Tibial artery (tissue), 4 donors: Measurements from ENCODE around the gene BTLA.
"Not testable (repeated sequence)": the region's sequence is repeated elsewhere in the genome, so short reads cannot be mapped to it uniquely, and the experiment has no call there.

Experiments used
- DNase-seq, 2 donors: peaks; one replicate each; pipeline ENCODE4 v3.0.0-alpha.2; 2019
- H3K27ac ChIP-seq, 2 donors: fragments of 200-600 bp; sonication (generic) in 1 of 2; 1 replicate in 1 of 2; 2 replicates in 1 of 2; pipeline ENCODE4 v1.5.1; 2018 to 2019; ENCODE audit warnings: mild to moderate bottlenecking in 1 of 2
- H3K27me3 ChIP-seq, 2 donors: fragments of 200-600 bp; sonication (generic) in 1 of 2; one replicate each; pipeline versions ENCODE4 v1.5.1 to v1.6.0; 2016 to 2019
- H3K36me3 ChIP-seq, 3 donors: fragments of 200-600 bp; sonication (generic) in 2 of 3; one replicate each; pipeline ENCODE4 v1.5.1; 2016 to 2019; ENCODE audit warnings: mild to moderate bottlenecking in 2 of 3
- H3K4me1 ChIP-seq, 4 donors: fragments of 200-600 bp; sonication (generic) in 2 of 4; 1 replicate in 3 of 4; 2 replicates in 1 of 4; pipeline ENCODE4 v1.5.1; 2016 to 2019
- H3K4me3 ChIP-seq, 2 donors: fragments of 200-600 bp; sonication (generic) in 1 of 2; 1 replicate in 1 of 2; 2 replicates in 1 of 2; pipeline ENCODE4 v1.5.1; 2018 to 2019; ENCODE audit warnings: mild to moderate bottlenecking in 2 of 2
- H3K9me3 ChIP-seq, 3 donors: fragments of 200-600 bp; sonication (generic) in 1 of 3; one replicate each; pipeline ENCODE4 v1.5.1; 2016 to 2019
- intact Hi-C: fragments of 100-400 bp; cut with DNase I; formaldehyde crosslinking; loops from one replicate; pipeline ENCODE4 v1.15.0; 2023; ENCODE audit warnings: low total_unique reads
- TF ChIP-seq, protein P1 (sequence below), 2 experiments: fragments of 200-600 bp in 1 of 2; fragments of 450-650 bp in 1 of 2; IDR thresholded peaks; one replicate each; pipeline ENCODE4 v1.5.1; 2017 to 2019; ENCODE audit warnings: antibody characterized with exemption in 2 of 2, mild to moderate bottlenecking in 1 of 2, moderate library complexity in 1 of 2

BTLA gene

DNA sequence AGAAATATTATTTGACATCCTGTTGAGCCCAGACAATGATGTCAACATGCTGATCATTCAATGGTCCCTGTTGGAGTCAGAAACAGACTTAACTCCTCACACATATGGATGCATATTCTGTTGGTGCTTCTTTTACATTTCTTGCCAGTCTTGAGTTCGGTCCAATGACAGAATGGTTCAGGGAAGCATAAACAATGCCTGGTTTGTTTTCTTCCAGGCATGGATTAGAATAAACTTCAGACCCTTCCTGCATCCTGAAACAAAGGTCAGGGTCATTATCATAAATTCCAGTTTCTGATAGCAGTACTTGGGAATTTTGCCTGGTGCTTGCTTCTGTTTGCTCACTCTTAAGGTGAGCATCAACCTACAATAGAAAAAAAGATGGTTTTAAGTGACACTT is 33.3 kb downstream of the BTLA start:
- Histone ChIP-seq H3K9me3 (no peaks in the 10 kb centered on the region), H3K4me1 (peaks cover 0 to 37% (median 5%) of the 10 kb centered on the region in 4 donors), H3K27ac (no peak overlapping the region), H3K27me3 (no peaks in the 10 kb centered on the region), H3K36me3 (no peaks in the 10 kb centered on the region), H3K4me3 (no peak overlapping the region)
- intact Hi-C loops = no loop called here
- TF ChIP-seq, protein P1, sequence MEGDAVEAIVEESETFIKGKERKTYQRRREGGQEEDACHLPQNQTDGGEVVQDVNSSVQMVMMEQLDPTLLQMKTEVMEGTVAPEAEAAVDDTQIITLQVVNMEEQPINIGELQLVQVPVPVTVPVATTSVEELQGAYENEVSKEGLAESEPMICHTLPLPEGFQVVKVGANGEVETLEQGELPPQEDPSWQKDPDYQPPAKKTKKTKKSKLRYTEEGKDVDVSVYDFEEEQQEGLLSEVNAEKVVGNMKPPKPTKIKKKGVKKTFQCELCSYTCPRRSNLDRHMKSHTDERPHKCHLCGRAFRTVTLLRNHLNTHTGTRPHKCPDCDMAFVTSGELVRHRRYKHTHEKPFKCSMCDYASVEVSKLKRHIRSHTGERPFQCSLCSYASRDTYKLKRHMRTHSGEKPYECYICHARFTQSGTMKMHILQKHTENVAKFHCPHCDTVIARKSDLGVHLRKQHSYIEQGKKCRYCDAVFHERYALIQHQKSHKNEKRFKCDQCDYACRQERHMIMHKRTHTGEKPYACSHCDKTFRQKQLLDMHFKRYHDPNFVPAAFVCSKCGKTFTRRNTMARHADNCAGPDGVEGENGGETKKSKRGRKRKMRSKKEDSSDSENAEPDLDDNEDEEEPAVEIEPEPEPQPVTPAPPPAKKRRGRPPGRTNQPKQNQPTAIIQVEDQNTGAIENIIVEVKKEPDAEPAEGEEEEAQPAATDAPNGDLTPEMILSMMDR (IDR thresholded peaks at IDR 0.05) = no peak
- no peak for DNase-seq

DNA sequence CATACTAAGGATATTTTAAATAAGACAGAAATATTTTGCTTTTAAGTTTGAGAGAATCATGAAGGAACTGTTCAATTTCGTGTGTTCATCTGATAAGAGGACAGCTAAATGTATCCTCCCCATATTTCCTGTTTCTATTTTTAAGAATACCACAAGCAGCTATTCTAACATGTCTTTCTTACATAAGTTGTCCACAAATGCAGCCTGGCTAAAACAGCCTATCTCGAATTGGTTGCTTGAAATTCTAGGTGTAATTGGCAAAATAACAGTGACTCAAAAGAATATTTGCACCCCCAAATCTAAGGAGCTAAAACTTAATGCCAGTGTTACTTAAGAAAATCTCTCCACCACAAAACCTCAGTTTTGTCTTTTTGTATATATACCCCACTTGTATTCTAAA is 35.0 kb downstream of the BTLA start:
- H3K27ac ChIP-seq = no peak overlapping the region
- peaks cover 0 to 19% (median 5%) of the 10 kb centered on the region in 4 donors for H3K4me1 ChIP-seq
- no peak for DNase-seq
- no peaks in the 10 kb centered on the region for H3K27me3 ChIP-seq
- TF ChIP-seq, protein P1 (IDR thresholded peaks at IDR 0.05) = no peak
- no peaks in the 10 kb centered on the region for H3K36me3 ChIP-seq
- intact Hi-C loops = no loop called here
- H3K4me3 ChIP-seq = no peak overlapping the region
- no peaks in the 10 kb centered on the region for H3K9me3 ChIP-seq

DNA sequence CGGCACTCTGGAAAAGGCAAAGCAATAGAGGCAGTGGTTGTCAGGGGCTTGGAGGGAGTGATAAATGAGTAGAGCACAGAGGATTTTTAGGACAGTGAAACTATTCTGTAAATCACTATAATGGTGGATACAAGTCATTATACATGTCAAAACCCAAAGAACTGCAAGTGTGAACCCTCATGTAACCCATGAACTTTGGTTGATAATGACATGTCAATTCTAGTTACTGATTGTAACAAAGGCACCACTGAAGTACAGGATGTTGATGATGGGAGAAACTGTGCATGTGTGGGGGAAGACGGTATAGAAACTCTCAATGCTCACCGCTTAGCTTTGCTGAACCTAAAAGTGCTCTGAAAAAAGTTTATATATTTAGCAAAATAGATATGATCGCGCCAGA is 36.0 kb downstream of the BTLA start:
- Histone ChIP-seq H3K36me3 (no peaks in the 10 kb centered on the region), H3K27me3 (no peaks in the 10 kb centered on the region), H3K4me1 (peaks cover 0 to 11% (median 5%) of the 10 kb centered on the region in 4 donors), H3K4me3 (no peak overlapping the region), H3K9me3 (no peaks in the 10 kb centered on the region), H3K27ac (no peak overlapping the region)
- DNase-seq = no peak
- TF ChIP-seq, protein P1 (IDR thresholded peaks at IDR 0.05) = no peak
- intact Hi-C loops = no loop called here

DNA sequence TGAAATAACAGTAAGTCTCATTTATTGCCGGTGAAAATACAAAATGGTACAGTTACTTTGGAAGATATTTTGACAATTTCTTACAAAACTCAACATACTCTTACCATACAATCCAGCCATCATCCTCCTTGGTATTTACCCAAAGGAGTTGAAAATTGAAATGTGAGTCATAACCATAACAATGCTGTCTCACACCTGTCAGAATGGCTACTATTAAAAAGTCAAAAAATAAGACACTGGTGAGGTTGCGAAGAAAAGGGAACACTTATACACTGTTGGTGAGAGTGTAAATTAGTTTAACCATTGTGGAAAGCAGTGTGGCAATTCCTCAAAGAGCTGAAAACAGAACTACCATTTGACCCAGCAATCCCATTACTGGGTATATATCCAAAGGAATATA is 37.5 kb downstream of the BTLA start:
- DNase-seq, H3K4me3 ChIP-seq, H3K27ac ChIP-seq, intact Hi-C loops, H3K36me3 ChIP-seq, H3K4me1 ChIP-seq, H3K27me3 ChIP-seq, H3K9me3 ChIP-seq: not testable (repeated sequence)

DNA sequence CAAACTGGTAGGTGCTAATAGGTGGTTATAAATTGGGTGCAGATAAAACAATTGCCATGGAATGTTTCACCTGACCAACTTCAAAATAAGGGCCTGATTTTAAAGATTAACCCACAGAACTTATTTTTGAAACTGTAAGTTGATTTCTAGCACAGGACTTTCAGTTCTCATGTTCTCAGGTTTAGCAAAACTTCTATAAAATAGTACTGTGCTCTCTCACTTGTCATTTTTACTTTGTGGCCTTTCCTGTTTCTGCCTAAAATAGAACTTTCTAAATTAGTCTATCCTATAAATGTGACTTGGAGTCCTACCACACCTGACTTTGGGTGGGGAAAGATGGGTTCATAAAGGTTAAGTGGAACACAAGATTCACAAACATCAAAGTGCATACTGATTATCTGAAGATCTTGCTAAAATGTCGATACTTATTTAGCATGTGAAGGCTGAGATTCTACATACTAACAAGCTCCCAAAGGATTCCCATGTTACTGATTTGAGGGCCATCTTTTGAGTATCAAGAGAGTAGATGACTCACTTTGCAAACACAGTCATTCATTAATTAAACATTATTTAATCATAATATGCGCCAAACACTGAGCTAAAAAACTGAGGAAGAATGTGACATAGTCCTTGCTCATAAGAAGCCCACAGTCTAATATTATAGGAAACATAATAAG is 38.6 kb downstream of the BTLA start:
- intact Hi-C loops = no loop called here
- Histone ChIP-seq H3K4me1 (no peaks in the 10 kb centered on the region), H3K9me3 (no peaks in the 10 kb centered on the region), H3K27ac (no peak overlapping the region), H3K36me3 (no peaks in the 10 kb centered on the region), H3K27me3 (no peaks in the 10 kb centered on the region), H3K4me3 (no peak overlapping the region)
- TF ChIP-seq, protein P1 (IDR thresholded peaks at IDR 0.05) = no peak
- no peak for DNase-seq

DNA sequence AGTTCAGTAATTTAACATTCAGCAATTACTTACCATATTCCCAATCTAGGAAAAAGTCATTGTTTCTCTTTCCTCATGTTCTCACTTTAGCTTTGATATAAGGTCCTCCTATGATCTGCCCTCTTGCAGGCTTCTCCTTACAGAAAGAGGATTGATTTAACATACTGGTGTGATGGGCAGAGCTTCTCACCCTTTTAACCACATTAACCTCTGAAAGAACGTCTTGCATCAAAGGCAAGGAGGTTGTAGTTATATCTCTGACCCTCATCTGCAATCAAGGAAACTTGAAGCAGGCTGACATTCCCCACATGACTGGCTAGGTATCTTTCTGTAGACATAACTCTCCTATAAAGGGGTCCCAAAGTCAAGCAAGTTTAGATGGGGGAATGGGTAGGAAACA is 39.5 kb downstream of the BTLA start:
- Histone ChIP-seq H3K36me3 (no peaks in the 10 kb centered on the region), H3K9me3 (no peaks in the 10 kb centered on the region), H3K4me3 (no peak overlapping the region), H3K27ac (no peak overlapping the region), H3K27me3 (no peaks in the 10 kb centered on the region), H3K4me1 (peaks cover 0 to 2% (median 0%) of the 10 kb centered on the region in 4 donors)
- intact Hi-C loops = no loop called here
- no peak for DNase-seq
- TF ChIP-seq, protein P1 (IDR thresholded peaks at IDR 0.05) = no peak
